ENCODE data around the gene PSMA1.

PSMA1 gene

DNA sequence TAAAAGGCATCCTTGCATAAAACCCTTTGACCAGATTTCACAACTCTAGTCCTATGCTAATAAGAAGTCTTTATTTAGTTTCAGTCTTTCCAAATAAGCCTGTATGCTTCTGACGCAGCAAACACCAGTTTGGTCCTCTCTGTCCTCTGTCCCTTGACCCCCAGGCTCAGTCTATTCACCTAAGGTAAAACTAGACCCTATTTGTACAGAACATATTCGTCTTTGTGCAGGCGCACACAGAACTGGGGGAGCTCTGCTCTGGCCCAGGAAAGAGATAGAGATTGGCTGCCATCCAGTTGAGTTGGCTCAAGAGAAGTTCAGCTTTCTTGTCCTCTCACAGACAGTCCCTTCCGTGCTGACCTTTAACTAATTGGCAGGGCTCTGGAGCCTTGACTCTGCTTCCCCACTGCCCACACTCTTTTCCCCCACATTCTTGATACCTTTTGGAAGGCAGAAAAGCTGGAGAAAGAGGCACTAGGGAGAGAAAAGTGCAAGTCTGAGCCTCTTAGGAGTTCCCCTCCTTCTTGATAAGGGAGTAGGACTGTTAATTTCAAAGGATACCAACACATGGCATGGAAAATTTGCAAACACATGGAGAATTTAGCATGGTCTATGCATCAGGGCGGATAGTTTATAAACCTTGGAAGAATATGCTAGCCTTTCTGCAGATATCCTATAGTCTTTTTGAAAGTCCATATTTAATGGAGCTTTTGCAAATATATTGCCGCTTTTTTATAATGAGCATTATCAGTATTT, 21.2 kb upstream of the PSMA1 start:
- TF ChIP-seq ZFHX2 (tag by site-specific recombination; conservative IDR thresholded peaks at IDR 0.05): no peak
- no peak for TF ChIP-seq ZNF350 (tag by site-specific recombination; IDR thresholded peaks at IDR 0.05)
- TF ChIP-seq ZNF341 (tag by site-specific recombination; IDR thresholded peaks at IDR 0.05; ENCODE audit: low read depth): no peak
- TF ChIP-seq KLF9 (tag by site-specific recombination; IDR thresholded peaks at IDR 0.05; ENCODE audit: low read depth): no peak
- TF ChIP-seq, protein P1, sequence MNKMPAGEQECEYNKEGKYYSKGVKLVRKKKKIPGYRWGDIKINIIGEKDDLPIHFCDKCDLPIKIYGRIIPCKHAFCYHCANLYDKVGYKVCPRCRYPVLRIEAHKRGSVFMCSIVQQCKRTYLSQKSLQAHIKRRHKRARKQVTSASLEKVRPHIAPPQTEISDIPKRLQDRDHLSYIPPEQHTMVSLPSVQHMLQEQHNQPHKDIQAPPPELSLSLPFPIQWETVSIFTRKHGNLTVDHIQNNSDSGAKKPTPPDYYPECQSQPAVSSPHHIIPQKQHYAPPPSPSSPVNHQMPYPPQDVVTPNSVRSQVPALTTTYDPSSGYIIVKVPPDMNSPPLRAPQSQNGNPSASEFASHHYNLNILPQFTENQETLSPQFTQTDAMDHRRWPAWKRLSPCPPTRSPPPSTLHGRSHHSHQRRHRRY (tag by site-specific recombination; IDR thresholded peaks at IDR 0.05): no peak
- TF ChIP-seq SCRT2 (tag by site-specific recombination; IDR thresholded peaks at IDR 0.05): no peak
- no peak for TF ChIP-seq ZSCAN30 (tag by site-specific recombination; IDR thresholded peaks at IDR 0.05)
- TF ChIP-seq ZXDB (tag by site-specific recombination; IDR thresholded peaks at IDR 0.05): no peak
- TF ChIP-seq, protein P2, sequence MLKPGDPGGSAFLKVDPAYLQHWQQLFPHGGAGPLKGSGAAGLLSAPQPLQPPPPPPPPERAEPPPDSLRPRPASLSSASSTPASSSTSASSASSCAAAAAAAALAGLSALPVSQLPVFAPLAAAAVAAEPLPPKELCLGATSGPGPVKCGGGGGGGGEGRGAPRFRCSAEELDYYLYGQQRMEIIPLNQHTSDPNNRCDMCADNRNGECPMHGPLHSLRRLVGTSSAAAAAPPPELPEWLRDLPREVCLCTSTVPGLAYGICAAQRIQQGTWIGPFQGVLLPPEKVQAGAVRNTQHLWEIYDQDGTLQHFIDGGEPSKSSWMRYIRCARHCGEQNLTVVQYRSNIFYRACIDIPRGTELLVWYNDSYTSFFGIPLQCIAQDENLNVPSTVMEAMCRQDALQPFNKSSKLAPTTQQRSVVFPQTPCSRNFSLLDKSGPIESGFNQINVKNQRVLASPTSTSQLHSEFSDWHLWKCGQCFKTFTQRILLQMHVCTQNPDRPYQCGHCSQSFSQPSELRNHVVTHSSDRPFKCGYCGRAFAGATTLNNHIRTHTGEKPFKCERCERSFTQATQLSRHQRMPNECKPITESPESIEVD (tag by site-specific recombination; IDR thresholded peaks at IDR 0.05): no peak
- TF ChIP-seq ZNF529 (tag by site-specific recombination; IDR thresholded peaks at IDR 0.05; ENCODE audit: insufficient replicate concordance): no peak
- TF ChIP-seq, protein P3, sequence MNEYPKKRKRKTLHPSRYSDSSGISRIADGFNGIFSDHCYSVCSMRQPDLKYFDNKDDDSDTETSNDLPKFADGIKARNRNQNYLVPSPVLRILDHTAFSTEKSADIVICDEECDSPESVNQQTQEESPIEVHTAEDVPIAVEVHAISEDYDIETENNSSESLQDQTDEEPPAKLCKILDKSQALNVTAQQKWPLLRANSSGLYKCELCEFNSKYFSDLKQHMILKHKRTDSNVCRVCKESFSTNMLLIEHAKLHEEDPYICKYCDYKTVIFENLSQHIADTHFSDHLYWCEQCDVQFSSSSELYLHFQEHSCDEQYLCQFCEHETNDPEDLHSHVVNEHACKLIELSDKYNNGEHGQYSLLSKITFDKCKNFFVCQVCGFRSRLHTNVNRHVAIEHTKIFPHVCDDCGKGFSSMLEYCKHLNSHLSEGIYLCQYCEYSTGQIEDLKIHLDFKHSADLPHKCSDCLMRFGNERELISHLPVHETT (tag by site-specific recombination; IDR thresholded peaks at IDR 0.05): no peak
- no peak for TF ChIP-seq ZBTB48 (tag by site-specific recombination; IDR thresholded peaks at IDR 0.05)
- no peak for TF ChIP-seq ZNF169 (tag by site-specific recombination; IDR thresholded peaks at IDR 0.05)
- TF ChIP-seq, protein P4, sequence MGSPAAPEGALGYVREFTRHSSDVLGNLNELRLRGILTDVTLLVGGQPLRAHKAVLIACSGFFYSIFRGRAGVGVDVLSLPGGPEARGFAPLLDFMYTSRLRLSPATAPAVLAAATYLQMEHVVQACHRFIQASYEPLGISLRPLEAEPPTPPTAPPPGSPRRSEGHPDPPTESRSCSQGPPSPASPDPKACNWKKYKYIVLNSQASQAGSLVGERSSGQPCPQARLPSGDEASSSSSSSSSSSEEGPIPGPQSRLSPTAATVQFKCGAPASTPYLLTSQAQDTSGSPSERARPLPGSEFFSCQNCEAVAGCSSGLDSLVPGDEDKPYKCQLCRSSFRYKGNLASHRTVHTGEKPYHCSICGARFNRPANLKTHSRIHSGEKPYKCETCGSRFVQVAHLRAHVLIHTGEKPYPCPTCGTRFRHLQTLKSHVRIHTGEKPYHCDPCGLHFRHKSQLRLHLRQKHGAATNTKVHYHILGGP (tag by site-specific recombination; IDR thresholded peaks at IDR 0.05): no peak
- ChIA-PET POLR2A (no interaction called here), CTCF (interaction anchor here (0.6 to 1.4 kb wide), 4 partner anchors 20 to 366 kb away, joined by 3 to 5 read pairs (median 3); no protein-coding TSS in a partner anchor)

DNA sequence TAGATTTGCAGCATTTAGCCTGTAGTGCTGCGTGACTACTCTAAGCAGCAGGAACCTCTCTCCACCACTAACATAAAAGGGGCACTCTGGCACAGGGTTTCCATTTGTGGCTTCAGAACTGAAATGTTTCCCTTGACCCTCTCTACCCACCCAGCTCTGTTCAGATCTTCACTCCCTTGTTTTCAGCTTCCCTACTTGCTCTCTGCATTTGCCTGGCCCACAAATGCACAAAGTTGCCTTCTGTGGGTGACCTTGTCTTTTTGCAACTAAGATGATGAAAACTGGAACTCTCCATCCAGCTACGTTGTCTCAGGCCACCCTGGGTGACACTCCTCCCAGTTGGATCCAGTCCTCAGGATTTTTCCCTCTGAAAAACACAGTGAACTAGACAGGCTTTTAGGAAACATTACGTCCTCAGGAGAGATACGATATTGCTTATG, 19.8 kb upstream of the PSMA1 start:
- no peaks in the 10 kb centered on the region for H3K36me3 ChIP-seq (ENCODE audit: control insufficient read depth in 2 of 2, insufficient read depth in 1 of 2, low read length in 2 of 2)
- H3K4me1 ChIP-seq (ENCODE audit: control insufficient read depth, insufficient read depth, low read length): no peaks in the 10 kb centered on the region
- H3K9me3 ChIP-seq (ENCODE audit: control insufficient read depth, insufficient read depth, low read depth, low read length): no peaks in the 10 kb centered on the region
- POLR2A ChIA-PET: no interaction called here
- CTCF ChIA-PET: no interaction called here
- H3K4me3 ChIP-seq (ENCODE audit: low read depth, low read length): no peak overlapping the region
- no peak overlapping the region for H3K27ac ChIP-seq (ENCODE audit: extremely low read depth, low read depth, low read length)
- no peak for TF ChIP-seq ZNF624 (tag by site-specific recombination; IDR thresholded peaks at IDR 0.05)
- TF ChIP-seq FEZF1 (tag by site-specific recombination; IDR thresholded peaks at IDR 0.05): no peak
- TF ChIP-seq BCL11A (tag by site-specific recombination; IDR thresholded peaks at IDR 0.05; ENCODE audit: low read depth): no peak
- no peak for TF ChIP-seq ZNF221 (tag by site-specific recombination; IDR thresholded peaks at IDR 0.05; ENCODE audit: borderline replicate concordance)
- TF ChIP-seq ZSCAN16 (tag by site-specific recombination; IDR thresholded peaks at IDR 0.05): no peak
- TF ChIP-seq, protein P5, sequence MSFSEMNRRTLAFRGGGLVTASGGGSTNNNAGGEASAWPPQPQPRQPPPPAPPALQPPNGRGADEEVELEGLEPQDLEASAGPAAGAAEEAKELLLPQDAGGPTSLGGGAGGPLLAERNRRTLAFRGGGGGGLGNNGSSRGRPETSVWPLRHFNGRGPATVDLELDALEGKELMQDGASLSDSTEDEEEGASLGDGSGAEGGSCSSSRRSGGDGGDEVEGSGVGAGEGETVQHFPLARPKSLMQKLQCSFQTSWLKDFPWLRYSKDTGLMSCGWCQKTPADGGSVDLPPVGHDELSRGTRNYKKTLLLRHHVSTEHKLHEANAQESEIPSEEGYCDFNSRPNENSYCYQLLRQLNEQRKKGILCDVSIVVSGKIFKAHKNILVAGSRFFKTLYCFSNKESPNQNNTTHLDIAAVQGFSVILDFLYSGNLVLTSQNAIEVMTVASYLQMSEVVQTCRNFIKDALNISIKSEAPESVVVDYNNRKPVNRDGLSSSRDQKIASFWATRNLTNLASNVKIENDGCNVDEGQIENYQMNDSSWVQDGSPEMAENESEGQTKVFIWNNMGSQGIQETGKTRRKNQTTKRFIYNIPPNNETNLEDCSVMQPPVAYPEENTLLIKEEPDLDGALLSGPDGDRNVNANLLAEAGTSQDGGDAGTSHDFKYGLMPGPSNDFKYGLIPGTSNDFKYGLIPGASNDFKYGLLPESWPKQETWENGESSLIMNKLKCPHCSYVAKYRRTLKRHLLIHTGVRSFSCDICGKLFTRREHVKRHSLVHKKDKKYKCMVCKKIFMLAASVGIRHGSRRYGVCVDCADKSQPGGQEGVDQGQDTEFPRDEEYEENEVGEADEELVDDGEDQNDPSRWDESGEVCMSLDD (tag by site-specific recombination; IDR thresholded peaks at IDR 0.05): no peak
- no peak for TF ChIP-seq ZNF10 (tag by site-specific recombination; IDR thresholded peaks at IDR 0.05)
- no peak for TF ChIP-seq ZNF274 (IDR thresholded peaks at IDR 0.05; ENCODE audit: low read length)
- TF ChIP-seq ZNF274 (tag by site-specific recombination; IDR thresholded peaks at IDR 0.05; ENCODE audit: borderline replicate concordance): no peak
- TF ChIP-seq, protein P6, sequence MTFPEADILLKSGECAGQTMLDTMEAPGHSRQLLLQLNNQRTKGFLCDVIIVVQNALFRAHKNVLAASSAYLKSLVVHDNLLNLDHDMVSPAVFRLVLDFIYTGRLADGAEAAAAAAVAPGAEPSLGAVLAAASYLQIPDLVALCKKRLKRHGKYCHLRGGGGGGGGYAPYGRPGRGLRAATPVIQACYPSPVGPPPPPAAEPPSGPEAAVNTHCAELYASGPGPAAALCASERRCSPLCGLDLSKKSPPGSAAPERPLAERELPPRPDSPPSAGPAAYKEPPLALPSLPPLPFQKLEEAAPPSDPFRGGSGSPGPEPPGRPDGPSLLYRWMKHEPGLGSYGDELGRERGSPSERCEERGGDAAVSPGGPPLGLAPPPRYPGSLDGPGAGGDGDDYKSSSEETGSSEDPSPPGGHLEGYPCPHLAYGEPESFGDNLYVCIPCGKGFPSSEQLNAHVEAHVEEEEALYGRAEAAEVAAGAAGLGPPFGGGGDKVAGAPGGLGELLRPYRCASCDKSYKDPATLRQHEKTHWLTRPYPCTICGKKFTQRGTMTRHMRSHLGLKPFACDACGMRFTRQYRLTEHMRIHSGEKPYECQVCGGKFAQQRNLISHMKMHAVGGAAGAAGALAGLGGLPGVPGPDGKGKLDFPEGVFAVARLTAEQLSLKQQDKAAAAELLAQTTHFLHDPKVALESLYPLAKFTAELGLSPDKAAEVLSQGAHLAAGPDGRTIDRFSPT (tag by site-specific recombination; IDR thresholded peaks at IDR 0.05): no peak
- TF ChIP-seq ZBTB20 (tag by site-specific recombination; IDR thresholded peaks at IDR 0.05): no peak

More for the DNA sequence above, 21.2 kb upstream of the PSMA1 start:
- H3K27ac ChIP-seq (ENCODE audit: extremely low read depth, low read depth, low read length): no peak overlapping the region
- no peaks in the 10 kb centered on the region for H3K4me1 ChIP-seq (ENCODE audit: control insufficient read depth, insufficient read depth, low read length)
- H3K36me3 ChIP-seq (ENCODE audit: control insufficient read depth in 2 of 2, insufficient read depth in 1 of 2, low read length in 2 of 2): no peaks in the 10 kb centered on the region
- no peaks in the 10 kb centered on the region for H3K9me3 ChIP-seq (ENCODE audit: control insufficient read depth, insufficient read depth, low read depth, low read length)
- H3K4me3 ChIP-seq (ENCODE audit: low read depth, low read length): no peak overlapping the region
